H1 (cell line): ENCODE measurements around the gene RIN2. TPM values are rescaled to one million over a fixed set of nuclear protein-coding genes. Genes with fewer than 3 reads are reported as not detected.

ENCODE experiments used
- ASH2L ChIP-seq: fragments of 200-600, 300-600 bp; sonication (generic); IDR thresholded peaks from one replicate; pipeline ENCODE4 v1.7.1; 2017; ENCODE audit warnings: low read length
- BACH1 ChIP-seq: IDR thresholded peaks from 2 replicates; pipeline ENCODE4 v1.6.1; 2012; ENCODE audit warnings: low read length, improper control_type of control experiment
- BRCA1 ChIP-seq: IDR thresholded peaks from 2 replicates; pipeline ENCODE4 v1.6.1; 2012; ENCODE audit warnings: low read depth, low read length, improper control_type of control experiment
- FOSL1 ChIP-seq: IDR thresholded peaks from 2 replicates; pipeline ENCODE4 v1.6.1; 2011; ENCODE audit warnings: mild to moderate bottlenecking, low read depth, low read length, moderate library complexity; ENCODE audit not compliant: insufficient read depth
- GTF2F1 ChIP-seq: IDR thresholded peaks from 2 replicates; pipeline ENCODE4 v1.6.1; 2012; ENCODE audit warnings: low read depth, low read length, improper control_type of control experiment, borderline replicate concordance
- NANOG ChIP-seq: IDR thresholded peaks from 2 replicates; pipeline ENCODE4 v1.6.1; 2011; ENCODE audit warnings: low read length, low read depth, mild to moderate bottlenecking, inconsistent platforms; ENCODE audit not compliant: insufficient read depth, poor library complexity, severe bottlenecking
- TCF12 ChIP-seq: IDR thresholded peaks from 2 replicates; pipeline ENCODE4 v1.6.1; 2011; ENCODE audit warnings: low read depth, mild to moderate bottlenecking, low read length
- polyA plus RNA-seq, 7 experiments: library from polyadenylated mRNA; depleted of rRNA in 3 of 7; stranded (reverse) in 5 of 7; unstranded in 2 of 7; fragments of >200 nt in 5 of 7; fragments of 200-250 nt in 2 of 7; gene quantifications; 1 replicate in 5 of 7; 2 replicates in 1 of 7; 4 replicates in 1 of 7; pipeline versions ENCODE4 v1.2.1 to v1.2.3, GENCODE V29; 2011 to 2013; ENCODE audit warnings: missing spikeins in 2 of 7, mixed read lengths in 2 of 7
- total RNA-seq: library from RNA; stranded (reverse); fragmentation: NEBNext Ultra II Directional; extraction: Animal tissue kit (Norgen Biotek cat#: 25700); gene quantifications from 2 replicates; pipeline ENCODE4 v1.2.1, GENCODE V29; 2021
- TF ChIP-seq, protein P1 (sequence below): fragments of 300-600 bp; sonication (generic); IDR thresholded peaks from 2 replicates; pipeline ENCODE4 v1.7.1; 2012; ENCODE audit warnings: low read length, moderate library complexity, mild to moderate bottlenecking, inconsistent platforms; ENCODE audit not compliant: insufficient replicate concordance
- TF ChIP-seq, protein P2 (sequence below): IDR thresholded peaks from 2 replicates; pipeline ENCODE4 v1.6.1; 2011; ENCODE audit warnings: low read length, improper control_type of control experiment

The RIN2 gene
- total and polyA plus RNA-seq, 2 of the 8 experiments (the other 6 are each of a cell fraction or from before 2014, with no cell fraction given): 0.20 to 1.3 TPM

DNA sequence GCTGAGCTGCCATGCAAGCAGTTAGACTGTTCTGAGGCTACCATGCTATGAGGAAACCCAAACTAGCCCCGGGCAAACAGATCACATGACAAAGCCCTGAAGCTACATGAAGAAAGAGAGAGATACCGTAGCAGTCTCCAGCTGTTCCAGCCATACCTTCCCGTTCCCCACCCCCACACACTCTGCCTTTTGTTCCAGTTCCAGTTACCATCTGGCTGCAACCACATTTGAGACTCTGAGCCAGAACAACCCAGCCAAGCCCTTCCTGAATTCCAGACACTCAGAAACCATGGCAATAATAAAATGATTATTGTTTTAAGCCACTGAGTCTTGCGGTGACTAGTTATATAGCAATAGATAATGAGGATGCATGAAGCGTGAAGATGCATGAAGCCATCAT lies 28.3 kb downstream of the RIN2 start (continued):
- TF ChIP-seq, protein P1, sequence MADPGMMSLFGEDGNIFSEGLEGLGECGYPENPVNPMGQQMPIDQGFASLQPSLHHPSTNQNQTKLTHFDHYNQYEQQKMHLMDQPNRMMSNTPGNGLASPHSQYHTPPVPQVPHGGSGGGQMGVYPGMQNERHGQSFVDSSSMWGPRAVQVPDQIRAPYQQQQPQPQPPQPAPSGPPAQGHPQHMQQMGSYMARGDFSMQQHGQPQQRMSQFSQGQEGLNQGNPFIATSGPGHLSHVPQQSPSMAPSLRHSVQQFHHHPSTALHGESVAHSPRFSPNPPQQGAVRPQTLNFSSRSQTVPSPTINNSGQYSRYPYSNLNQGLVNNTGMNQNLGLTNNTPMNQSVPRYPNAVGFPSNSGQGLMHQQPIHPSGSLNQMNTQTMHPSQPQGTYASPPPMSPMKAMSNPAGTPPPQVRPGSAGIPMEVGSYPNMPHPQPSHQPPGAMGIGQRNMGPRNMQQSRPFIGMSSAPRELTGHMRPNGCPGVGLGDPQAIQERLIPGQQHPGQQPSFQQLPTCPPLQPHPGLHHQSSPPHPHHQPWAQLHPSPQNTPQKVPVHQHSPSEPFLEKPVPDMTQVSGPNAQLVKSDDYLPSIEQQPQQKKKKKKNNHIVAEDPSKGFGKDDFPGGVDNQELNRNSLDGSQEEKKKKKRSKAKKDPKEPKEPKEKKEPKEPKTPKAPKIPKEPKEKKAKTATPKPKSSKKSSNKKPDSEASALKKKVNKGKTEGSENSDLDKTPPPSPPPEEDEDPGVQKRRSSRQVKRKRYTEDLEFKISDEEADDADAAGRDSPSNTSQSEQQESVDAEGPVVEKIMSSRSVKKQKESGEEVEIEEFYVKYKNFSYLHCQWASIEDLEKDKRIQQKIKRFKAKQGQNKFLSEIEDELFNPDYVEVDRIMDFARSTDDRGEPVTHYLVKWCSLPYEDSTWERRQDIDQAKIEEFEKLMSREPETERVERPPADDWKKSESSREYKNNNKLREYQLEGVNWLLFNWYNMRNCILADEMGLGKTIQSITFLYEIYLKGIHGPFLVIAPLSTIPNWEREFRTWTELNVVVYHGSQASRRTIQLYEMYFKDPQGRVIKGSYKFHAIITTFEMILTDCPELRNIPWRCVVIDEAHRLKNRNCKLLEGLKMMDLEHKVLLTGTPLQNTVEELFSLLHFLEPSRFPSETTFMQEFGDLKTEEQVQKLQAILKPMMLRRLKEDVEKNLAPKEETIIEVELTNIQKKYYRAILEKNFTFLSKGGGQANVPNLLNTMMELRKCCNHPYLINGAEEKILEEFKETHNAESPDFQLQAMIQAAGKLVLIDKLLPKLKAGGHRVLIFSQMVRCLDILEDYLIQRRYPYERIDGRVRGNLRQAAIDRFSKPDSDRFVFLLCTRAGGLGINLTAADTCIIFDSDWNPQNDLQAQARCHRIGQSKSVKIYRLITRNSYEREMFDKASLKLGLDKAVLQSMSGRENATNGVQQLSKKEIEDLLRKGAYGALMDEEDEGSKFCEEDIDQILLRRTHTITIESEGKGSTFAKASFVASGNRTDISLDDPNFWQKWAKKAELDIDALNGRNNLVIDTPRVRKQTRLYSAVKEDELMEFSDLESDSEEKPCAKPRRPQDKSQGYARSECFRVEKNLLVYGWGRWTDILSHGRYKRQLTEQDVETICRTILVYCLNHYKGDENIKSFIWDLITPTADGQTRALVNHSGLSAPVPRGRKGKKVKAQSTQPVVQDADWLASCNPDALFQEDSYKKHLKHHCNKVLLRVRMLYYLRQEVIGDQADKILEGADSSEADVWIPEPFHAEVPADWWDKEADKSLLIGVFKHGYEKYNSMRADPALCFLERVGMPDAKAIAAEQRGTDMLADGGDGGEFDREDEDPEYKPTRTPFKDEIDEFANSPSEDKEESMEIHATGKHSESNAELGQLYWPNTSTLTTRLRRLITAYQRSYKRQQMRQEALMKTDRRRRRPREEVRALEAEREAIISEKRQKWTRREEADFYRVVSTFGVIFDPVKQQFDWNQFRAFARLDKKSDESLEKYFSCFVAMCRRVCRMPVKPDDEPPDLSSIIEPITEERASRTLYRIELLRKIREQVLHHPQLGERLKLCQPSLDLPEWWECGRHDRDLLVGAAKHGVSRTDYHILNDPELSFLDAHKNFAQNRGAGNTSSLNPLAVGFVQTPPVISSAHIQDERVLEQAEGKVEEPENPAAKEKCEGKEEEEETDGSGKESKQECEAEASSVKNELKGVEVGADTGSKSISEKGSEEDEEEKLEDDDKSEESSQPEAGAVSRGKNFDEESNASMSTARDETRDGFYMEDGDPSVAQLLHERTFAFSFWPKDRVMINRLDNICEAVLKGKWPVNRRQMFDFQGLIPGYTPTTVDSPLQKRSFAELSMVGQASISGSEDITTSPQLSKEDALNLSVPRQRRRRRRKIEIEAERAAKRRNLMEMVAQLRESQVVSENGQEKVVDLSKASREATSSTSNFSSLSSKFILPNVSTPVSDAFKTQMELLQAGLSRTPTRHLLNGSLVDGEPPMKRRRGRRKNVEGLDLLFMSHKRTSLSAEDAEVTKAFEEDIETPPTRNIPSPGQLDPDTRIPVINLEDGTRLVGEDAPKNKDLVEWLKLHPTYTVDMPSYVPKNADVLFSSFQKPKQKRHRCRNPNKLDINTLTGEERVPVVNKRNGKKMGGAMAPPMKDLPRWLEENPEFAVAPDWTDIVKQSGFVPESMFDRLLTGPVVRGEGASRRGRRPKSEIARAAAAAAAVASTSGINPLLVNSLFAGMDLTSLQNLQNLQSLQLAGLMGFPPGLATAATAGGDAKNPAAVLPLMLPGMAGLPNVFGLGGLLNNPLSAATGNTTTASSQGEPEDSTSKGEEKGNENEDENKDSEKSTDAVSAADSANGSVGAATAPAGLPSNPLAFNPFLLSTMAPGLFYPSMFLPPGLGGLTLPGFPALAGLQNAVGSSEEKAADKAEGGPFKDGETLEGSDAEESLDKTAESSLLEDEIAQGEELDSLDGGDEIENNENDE: no peak
- no peak for TF ChIP-seq GTF2F1
- no peak for TF ChIP-seq BACH1
- TF ChIP-seq NANOG: no peak
- peak; percentile 35 for TF ChIP-seq ASH2L
- TF ChIP-seq, protein P2, sequence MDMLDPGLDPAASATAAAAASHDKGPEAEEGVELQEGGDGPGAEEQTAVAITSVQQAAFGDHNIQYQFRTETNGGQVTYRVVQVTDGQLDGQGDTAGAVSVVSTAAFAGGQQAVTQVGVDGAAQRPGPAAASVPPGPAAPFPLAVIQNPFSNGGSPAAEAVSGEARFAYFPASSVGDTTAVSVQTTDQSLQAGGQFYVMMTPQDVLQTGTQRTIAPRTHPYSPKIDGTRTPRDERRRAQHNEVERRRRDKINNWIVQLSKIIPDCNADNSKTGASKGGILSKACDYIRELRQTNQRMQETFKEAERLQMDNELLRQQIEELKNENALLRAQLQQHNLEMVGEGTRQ: no peak
- no peak for TF ChIP-seq BRCA1
- no peak for TF ChIP-seq FOSL1
- TF ChIP-seq TCF12: 0 out of 2 replicates have a peak, but pooled peaks have one; percentile 78
